SKM-1 treated with dmso at 0.1 percent for 144 hours (cell line): ENCODE data around the gene GSE1.
A peak's percentile ranks its signal among the peaks of the same experiment; 100 is the strongest.

Experiments
- DNase-seq: peaks from one replicate; lab custom pipeline; 2025; ENCODE audit not compliant: unreplicated experiment; lab: John Stamatoyannopoulos, UW

Gene GSE1

DNA sequence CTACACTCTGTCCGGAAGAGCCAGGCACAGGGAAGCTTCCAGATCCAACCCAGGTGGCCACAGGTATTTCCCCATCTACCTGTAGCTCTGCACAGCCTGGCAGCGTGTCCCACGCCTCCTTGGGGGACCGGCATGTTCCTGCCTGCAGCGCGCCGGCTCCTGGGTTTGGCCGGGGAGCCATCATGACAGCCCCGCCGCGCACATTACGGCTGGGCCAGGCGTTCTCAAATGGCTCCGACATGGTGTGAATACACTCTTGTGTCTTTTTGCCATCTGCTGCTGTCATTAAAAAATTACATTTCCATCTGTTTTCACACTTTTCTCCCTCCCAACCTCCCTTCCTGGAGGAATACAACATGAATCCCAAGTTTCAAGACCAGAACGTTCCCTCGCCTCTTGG, 83.7 kb downstream of the GSE1 start:
- no peak for DNase-seq

DNA sequence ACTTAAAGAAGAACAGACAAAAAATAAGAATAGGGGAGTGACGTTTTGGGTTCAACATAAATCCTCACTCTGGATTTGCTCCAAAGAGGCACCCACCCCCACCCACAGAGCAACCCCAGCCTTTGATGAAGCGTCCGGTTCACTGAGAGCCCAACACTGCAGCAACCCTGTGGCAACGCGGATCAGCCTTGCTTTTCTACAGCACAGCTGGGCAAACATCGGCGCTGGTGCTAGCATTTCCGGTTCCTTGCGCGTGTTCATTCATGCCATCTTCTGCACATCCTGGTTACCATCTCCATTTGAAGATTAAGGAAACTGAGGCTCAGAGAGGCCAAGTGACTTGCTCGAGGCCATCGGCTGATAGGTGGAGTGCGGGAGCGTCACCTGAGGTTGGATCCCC, 84.3 kb downstream of the GSE1 start:
- DNase-seq = no peak

DNA sequence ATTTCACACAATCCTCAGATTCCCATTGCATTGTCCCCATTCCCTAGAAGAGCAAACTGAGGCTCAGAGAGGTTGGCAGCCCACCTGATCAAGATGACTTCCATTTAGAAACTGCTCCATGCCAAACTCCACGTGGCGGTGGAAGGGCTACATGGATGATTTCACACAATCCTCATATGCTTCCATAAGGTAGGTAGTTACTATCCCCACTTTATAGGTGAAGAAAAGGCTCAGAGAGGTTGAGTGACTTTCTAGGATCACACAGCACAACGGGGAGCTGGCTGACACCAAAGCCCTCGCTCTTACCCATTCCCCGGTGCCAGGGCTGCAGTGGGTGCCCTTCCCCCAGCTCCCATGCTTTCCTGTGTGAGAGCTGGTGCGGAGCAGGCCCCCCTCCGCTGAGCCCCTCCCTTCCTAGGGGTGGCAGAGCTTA, 85.4 kb downstream of the GSE1 start:
- DNase-seq = no peak

DNA sequence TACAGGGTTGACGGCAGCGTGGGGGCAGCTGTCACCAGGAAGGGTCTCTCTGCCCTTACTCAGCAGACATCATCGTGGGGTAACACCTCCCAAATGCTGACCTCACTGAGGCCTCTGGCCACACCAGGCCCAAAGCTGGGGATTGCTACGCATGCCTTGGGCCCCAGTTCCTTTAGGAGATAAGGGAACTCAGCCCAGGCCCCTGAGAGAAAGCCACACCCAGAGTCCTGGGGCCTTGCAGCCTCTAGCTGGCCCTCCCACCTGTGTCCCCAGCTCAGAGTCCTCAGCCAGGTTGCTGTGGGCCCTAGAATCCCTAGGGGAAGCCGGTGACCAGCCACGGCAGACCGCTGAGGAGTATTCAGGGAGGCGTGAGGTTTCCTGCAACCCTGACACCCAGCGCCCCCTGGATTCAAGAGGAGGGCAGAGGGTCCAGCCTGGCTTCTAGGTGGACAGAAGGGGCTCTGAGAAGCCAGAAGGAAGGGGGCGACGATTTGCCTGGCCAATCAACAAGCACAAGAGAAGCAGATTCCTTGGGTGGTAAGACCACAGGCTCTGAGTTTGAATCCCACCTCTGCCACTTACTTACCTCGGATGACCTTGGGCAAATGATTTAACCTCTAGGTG, 85.9 kb downstream of the GSE1 start:
- no peak for DNase-seq

DNA sequence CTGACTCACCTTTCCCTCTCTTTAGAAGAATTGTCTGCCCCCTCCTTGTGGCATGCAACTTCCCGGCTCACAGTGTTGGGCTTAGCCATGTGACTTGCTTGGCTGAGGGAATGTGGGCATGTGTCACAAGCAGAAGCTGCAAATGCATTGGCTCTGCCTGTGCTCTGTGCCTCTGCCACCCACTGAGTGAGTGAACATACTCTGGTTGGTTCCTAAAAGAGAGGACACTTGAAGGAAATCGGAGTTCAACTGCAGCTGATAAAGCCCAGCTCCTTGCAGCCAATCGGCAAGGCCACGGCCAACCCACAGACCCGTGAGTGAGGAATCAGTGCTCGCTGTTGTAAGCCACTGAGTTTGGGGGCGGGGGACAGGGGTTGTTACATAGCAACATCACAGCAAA, 86.5 kb downstream of the GSE1 start:
- no peak for DNase-seq

DNA sequence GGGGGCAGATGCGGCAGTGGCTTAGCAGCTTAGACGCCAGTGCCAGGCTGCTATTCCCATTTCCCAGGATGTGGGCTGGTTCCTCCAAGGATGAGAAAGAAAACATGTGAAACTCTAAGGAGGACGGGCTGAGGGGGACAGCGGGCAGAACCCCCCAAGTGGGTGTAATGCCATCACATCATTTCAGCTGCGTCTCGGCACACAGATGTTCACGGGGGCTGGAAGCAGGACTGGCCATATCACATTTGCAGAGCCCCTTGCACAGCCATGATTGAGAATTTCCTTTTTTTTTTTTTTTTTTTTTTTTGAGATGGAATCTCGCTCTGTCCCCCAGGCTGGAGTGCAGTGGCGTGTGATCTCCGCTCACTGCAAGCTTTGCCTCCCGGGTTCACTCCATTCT, 90.9 kb downstream of the GSE1 start:
- no peak for DNase-seq

DNA sequence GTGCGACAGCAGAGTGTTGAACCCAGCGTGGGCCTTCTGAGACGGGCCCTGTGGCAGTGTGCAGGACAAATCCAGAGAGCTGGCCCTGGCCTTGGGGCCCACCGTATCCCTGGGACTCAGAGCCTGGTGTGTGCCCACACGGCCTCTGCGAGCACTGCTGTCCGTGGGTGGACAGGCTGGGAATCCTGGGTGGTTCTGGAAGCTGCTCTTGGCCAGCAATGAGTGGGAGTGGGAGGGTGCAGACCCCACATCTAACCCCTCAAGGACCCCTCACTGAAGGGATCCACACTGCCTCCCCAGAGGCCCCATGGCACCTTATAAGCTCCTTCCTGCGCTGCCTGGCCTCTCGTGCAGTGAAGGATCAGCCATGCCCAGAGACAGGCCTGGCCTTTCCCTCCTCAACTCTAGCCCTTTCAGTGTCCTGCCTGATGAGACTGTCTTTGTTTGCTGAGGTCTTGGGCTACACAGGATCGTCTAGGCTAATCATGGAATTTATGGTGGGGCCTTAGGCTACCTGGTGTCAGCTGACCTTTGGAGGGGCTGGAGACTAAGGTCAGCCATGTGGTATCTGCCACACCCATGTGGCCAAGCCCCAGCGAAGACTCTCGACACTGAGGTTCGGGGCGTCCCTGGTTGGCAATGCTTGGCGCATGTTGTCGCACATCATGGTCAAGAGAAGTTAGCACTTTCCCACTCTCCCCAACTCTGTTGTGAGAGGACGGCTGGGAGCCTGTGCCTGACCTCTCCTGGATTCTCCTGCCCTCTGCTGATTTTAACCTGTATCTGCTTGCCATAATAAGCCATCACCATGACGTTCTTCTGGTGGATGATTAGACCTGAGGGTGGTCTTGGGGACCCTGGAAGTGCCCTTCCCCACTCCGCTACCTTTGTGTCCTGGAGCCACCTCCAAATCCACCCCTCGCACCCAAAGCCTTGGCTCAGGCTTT, 92.1 kb downstream of the GSE1 start:
- DNase-seq = no peak

DNA sequence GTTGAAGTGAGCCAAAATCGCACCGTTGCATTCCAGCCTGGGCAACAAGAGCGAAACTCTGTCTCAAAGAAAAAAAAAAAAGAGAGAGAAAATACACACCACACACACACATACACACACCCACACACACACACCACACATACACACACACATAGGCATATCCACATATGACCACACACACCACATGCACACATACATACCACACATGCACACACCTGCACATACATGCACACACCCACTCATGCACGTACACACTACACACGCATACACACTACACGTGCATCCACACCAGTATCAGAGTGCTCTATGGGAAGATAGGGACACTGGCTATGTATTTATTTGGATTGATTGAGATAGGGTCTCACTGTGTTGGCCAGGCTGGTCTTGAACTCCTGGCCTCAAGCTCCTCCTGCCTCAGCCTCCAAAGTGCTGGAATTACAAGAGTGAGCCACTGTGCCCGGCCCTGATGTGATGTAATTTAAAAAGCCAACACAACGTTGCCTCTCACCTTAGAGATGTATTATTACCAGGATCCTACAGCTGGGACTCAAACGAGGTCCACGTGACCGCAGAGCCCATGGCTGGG, 93.4 kb downstream of the GSE1 start:
- DNase-seq = no peak

DNA sequence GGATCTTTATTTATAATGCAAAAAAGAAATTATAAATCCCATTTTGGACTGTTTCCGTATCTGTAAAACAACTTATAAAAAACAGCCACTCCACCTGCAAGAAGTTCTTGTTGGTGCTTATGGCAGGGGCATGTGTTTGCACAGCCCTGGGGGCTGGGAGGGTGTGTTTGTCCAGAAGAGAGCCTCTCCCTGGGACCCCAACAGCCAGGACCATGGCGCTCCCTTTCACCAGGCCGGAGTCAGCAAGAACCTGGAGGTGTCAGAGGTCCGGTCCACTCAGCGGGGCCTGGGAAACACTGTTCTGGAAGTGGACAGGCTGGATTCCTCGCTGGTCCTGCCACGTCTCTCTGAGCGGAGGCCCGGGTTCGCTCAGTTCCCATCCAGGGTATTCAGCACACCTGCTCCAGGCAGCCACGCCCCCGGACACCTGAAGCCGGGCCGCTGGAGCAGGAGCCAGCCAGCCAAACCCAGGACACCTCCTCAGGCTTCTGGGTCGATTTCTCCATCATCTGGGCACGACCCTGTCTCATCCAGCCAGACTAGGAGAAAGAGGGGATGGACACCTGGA, 94.5 kb downstream of the GSE1 start:
- no peak for DNase-seq

DNA sequence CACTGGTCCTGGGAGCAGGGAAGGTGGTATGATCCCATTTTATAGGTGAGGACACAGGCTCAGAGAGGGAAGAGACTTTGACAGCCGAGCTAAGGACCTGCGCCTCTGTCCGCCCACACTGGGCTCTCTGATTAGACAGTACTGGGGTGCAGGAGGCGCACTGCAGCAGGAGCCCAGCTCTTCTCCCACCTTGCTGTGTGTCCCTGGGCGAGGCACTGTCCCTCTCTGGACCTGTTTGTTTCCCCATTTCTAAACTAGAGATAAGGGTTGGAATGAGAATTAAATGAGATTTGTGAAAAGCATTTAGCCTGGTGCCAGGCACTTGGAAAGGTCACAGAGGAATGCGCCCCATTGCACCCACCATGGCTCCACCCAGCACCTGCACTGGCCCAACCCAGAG, 95.2 kb downstream of the GSE1 start:
- no peak for DNase-seq

DNA sequence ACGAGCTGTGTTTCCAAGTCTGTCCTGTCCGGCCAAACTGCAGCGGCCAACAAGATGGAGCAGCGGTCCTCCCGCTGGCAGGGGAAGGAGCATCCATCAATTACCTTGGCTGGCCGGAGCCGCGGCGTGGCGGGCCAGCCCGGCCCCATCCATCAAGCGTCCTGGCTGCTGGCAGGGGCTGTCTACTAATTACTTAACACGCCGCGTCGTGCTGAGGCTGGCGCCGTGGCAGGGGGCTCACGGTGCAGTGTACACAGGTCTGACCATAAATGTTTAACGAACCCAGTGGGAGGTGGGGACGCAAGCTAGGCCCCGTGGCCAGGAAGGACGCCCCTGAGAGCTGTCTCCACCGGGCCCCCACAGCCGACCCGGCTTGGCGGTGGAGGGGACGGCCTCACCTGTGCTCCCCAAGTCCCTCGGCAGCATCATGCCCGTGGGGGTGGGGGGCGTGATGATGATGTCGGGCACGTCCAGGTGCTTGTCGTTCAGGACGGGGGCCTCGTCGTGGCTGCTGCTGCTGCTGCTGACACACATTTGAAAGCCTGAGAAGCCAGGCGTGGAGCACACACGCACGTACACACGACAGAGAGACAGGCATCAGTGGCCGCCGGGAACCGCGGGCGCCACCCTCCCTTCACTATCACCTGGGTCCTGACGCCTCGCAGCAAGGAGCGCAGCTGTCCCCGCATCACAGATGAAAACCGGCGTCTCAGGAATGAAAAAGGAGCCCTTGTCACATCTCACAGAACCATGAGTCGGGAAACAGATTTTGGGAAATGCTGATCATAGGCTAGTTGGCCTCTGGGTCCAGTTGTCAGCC, 96.9 kb downstream of the GSE1 start:
- no peak for DNase-seq

DNA sequence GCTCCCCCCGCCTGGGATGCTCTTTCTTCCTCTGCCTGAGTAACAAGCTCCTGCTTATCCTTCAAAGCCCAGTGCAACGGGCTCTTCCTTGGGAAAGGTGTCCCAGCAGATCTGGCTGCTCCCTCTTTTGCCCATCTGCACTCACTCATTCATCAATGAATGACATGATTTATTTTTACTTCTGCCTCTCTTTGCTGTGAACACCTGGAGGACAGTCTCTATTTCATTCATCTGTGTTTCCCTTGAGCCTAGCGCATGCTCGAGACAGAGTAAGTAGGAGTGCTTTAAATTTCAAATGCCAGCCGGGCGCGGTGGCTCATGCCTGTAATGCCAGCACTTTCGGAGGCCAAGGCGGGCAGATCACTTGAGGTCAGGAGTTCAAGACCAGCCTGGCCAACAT, 97.6 kb downstream of the GSE1 start:
- DNase-seq = no peak

DNA sequence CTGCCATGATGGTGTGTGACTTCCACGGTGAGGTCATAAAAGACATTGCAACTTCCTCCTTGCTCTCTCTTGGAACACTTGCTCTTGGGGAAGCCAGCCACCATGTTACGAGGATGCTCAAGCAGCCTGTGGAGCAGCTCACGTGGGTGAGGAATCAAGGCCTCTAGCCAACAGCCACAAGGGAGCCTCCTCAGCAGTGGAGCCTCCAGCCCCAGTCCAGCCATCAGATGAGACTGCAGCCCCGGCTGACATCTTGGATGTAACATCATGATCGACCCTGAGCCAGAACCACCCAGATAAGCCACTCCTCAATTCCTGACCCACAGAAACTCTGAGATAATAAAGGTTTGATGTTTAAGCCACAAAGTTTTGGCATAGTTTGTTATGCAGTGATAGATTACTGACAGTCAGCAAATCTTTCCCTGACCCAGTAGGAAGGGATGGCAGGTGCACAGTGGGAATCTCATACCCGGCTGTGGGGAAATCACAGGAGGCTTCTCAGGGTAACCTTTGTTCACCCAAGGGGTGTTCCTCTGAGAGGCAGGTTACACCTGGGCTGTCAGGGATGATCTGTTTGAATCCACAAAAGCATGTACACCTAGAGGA, 99.0 kb downstream of the GSE1 start:
- DNase-seq = no peak

DNA sequence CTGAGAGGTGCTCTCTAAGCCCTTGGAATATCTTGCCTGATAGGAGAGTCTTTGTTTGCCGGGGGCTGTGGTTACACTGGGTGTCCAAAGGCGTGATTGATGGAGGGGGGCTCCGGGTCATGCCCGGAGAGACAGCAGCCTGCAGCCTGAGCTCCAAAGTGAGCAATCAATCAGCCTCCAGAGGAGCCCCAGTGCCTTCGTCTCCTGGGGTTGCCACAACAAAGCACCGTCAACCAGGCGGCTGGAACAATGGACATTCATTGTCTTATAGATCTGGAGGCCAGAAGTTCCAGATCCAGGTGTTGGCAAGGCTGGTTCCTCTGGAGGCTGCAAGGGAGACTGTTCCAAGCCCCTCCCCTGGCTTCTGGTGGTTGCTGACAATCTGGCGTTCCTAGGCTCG, 99.7 kb downstream of the GSE1 start:
- no peak for DNase-seq

DNA sequence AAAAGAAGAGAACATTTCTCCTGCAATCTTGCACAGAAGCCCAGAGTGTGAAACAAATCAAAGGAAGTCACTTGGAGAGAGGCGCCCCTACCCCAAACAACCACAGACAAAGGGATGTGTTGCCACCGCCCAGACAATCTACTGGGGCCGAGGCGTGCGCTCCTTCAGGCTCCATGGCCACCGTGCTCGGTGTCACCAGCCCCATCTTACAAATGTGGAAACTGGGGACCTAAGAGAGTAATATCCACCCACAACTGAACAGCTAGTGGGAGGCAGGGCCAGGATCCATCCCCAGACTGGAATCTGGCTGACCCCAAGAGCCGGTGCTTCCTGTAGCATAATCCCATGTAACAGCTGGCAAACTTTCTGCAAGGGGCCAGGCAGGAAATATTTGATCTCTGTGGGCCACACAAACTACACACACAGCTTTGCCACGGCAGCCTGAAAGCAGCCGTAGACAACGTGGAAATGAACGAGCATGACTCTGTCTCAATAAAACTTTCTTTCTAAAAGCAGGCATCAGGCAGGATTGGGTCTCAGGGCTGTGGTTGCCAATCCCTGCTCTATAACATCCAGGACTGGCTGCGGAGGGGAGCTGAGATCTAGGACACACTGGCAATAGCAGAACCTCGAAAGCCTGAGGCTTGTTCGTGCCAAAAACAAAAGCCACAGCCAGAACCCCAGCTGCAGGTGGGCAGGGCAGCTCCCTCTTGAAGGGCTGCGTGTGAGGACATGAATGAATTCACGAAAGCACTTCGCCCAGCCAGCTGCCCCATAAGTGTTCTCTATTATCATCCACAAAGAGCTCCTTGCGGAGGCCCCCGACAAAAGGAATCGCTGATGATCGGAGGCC, 102.3 kb downstream of the GSE1 start:
- DNase-seq = no peak

DNA sequence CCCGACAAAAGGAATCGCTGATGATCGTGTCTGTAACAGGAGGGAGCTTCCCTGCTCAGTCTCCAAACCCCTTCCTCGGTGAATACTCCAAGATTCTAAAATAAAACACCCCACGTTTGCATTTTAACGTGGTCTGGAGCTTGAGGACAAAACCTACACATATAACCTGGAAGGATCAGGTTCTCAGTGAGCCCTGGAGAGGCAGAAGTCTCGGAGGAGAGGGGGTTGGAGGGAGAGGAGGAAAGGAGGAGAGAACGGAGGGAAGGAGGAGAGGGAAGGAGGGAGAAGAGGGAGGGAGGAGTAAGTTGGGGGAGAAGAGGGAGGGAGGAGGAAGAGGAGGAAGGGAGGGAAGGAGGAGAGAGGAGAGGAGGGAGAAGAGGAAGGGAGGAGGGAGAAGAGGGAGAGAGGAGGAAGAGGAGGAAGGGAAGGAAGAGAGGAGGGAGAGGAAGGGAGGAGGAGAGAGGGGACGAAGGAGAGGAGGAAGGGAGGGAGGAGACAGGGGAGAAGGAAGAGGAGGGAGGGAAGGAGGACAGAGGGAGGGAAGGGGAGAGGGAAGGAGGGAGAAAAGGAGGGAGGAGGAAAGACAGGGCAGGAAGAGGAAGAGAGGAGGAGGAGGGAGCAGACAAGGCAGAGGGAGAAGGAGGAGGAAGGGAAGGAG, 103.0 kb downstream of the GSE1 start:
- no peak for DNase-seq

DNA sequence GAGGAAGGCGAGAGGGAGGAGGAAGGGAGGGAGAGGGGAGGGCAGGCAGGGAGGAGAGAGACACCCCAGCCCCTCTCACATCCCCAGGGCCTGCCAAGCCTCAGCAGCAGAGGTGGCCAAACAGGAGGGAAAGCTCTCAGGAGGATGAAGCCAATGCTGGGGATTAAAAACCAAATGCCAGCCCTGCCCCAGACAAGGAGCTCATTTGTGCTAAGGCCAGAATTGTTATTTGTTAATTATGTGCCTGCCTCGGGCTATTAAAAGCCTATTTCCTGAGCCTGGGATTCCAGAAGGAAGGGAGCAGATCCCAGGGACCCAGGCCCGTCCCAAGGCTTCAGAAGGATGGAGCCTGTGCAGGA, 103.5 kb downstream of the GSE1 start:
- DNase-seq = no peak

DNA sequence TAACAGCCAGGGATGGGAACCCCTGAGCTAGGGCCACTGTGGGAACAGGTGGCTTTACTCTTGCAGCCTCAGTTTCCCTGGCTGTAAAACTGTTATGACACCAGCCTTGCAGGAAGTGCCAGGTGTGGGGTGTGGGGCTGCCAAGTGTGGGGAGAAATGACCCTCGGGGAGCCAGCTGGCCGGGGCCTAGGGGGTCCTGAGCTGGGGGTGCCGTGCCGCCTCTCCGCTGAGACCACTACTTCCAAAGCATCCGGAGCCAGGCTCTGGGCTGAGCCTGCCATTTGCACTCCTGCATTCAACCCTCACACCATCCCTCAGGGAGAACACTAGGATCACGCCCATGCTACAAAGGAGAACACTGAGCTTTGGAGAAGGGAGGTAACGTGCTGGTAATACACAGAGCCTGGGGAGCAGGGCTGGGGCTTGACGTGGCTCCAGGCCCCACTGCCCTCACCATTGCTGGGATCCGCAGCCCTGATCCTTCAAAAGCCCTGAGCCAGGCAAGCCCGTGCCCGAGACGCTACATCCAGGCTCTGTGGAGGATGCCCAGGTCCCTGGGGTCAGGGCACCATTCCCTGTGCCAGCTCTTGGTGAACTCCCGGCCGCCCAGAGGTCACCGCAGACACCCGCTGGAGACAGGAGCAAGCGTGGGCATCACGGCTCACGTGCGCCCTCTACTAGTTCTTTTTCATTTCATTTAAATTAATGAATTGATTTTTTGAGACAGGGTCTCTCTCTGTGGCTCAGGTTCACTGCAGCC, 104.5 kb downstream of the GSE1 start:
- DNase-seq = peak; percentile 41

DNA sequence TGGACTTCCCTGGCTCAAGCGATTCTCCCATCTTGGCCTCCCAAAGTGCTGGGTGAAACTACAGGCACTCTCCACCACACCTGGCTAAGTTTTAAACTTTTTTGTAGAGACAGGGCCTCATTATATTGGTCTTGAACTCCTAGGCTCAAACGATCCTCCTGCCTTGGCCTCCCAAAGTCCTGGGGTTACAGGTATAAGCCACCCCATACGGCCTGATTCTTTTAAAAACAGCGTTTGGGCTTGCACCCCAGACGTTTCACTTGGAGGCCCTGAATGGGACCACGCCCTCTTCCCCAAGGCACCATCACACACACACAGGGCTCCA, 105.0 kb downstream of the GSE1 start:
- DNase-seq = no peak
